Suppressor macrophage treated with lipopolysaccharide for 1 hour (primary cell): Measurements from ENCODE around the gene LYSET.
"Not testable (repeated sequence)": the region's sequence is repeated elsewhere in the genome, so short reads cannot be mapped to it uniquely, and the experiment has no call there.

Experiments used
- DNase-seq, 3 donors: peaks; one replicate each; pipeline ENCODE4 v3.0.0-alpha.2; 2020 to 2022

The LYSET gene

GRCh38 chr14:93184391-93185348 lies at the start of gene LYSET, which contains the start of gene MOAP1:
Gene LYSET, plus strand, starts transcription at chr14:93185317. Its CDS starts 89 bp downstream, at chr14:93185406.
Gene MOAP1, minus strand, starts transcription at chr14:93184897. Its CDS starts 655 bp downstream, at chr14:93184242.
- peak; percentile 92 to 96 (median 94) for DNase-seq

- no peak for DNase-seq
Observed at GRCh38 chr14:93135399-93135798, 49.7 kb upstream of the LYSET start.

- no peak for DNase-seq
Observed at GRCh38 chr14:93136009-93136408, 49.1 kb upstream of the LYSET start.

GRCh38 chr14:93136508-93136907 lies 48.6 kb upstream of the LYSET start:
- DNase-seq, result peak; percentile 37 to 47 (median 46)

GRCh38 chr14:93137864-93138263 lies 47.3 kb upstream of the LYSET start:
- no peak for DNase-seq

GRCh38 chr14:93142854-93143652 lies 42.1 kb upstream of the LYSET start:
- no peak for DNase-seq

GRCh38 chr14:93146119-93146518 lies 39.0 kb upstream of the LYSET start:
- no peak for DNase-seq

GRCh38 chr14:93148979-93149378 lies 36.1 kb upstream of the LYSET start:
- no peak for DNase-seq

- peak; percentile 64 to 76 (median 68) for DNase-seq
Observed at GRCh38 chr14:93150227-93151208, 34.6 kb upstream of the LYSET start.

- DNase-seq, result peak in 2 of 3 donors; percentile 22 to 29
Observed at GRCh38 chr14:93153121-93153520, 32.0 kb upstream of the LYSET start.

GRCh38 chr14:93155667-93156066 lies 29.4 kb upstream of the LYSET start:
- DNase-seq, result no peak

GRCh38 chr14:93156693-93157369 lies 28.3 kb upstream of the LYSET start:
- DNase-seq, result no peak

GRCh38 chr14:93158349-93158748 lies 26.8 kb upstream of the LYSET start:
- not testable (repeated sequence) for DNase-seq

- not testable (repeated sequence) for DNase-seq
Observed at GRCh38 chr14:93159625-93160352, 25.3 kb upstream of the LYSET start.

GRCh38 chr14:93160353-93160801 lies 24.7 kb upstream of the LYSET start:
- peak in 2 of 3 donors; percentile 40 to 41 for DNase-seq

GRCh38 chr14:93161411-93161940 lies 23.6 kb upstream of the LYSET start:
- no peak for DNase-seq

- DNase-seq, result peak in 1 of 3 donors; percentile 15
Observed at GRCh38 chr14:93163564-93163963, 21.6 kb upstream of the LYSET start.

- DNase-seq, result not testable (repeated sequence)
Observed at GRCh38 chr14:93165271-93166265, 19.5 kb upstream of the LYSET start.

GRCh38 chr14:93168610-93169009 lies 16.5 kb upstream of the LYSET start:
- DNase-seq, result not testable (repeated sequence)
